ENCODE data around the gene DCXR.

The DCXR gene

DNA sequence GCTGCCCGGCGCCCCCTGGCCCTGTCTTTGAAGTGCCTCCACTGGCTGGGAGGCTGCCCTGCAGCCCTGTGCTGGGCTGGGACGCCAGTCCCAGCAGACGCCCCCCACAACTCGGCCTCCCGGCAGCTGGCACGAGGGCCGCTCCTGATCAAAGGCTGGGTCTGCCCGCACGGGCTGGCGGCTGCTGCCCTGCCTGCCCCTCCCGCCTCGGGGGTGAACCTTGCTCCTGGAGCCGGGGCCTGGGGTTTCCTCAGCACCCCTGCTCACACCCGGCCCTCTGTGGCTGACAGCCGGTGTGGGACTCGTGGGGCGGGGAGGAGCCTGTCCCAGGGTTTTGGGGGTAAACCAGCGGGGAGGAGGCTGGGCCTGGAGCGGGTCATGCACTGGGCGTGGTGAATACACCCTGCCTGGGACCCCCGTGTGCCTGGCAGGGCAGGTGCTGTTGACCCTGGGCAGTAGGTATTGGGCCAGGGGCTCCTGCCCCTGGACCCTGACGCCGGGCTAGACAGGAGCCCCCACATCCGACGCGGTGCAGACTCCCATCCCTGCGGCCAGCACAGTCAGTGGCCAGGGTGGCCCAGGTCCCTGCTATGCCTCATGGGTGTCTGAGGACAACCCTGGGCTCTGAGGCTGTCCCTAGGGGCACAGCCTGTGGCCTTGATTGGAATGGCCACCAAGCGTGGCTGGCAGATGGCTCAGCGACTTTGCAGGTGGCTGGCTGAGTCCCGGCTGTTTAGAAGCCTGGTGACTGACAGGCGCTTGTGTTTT lies 36.5 kb downstream of the DCXR start:
- Histone ChIP-seq H3K9ac (ENCODE audit: low read depth, low read length) (no peak overlapping the region), H3K4me3 (ENCODE audit: low read length) (no peak overlapping the region), H3K4me1 (ENCODE audit: insufficient read depth, low read length) (no peaks in the 10 kb centered on the region), H3K36me3 (ENCODE audit: insufficient read depth, low read depth, low read length) (peaks cover 3% of the 10 kb centered on the region; the same call in 1 of the 2 replicates), H3K27ac (ENCODE audit: low read length) (no peak overlapping the region), H3K27me3 (ENCODE audit: insufficient read depth, low read length) (no peaks in the 10 kb centered on the region), H3K9me3 (ENCODE audit: insufficient read depth, low read depth, low read length) (no peaks in the 10 kb centered on the region)

DNA sequence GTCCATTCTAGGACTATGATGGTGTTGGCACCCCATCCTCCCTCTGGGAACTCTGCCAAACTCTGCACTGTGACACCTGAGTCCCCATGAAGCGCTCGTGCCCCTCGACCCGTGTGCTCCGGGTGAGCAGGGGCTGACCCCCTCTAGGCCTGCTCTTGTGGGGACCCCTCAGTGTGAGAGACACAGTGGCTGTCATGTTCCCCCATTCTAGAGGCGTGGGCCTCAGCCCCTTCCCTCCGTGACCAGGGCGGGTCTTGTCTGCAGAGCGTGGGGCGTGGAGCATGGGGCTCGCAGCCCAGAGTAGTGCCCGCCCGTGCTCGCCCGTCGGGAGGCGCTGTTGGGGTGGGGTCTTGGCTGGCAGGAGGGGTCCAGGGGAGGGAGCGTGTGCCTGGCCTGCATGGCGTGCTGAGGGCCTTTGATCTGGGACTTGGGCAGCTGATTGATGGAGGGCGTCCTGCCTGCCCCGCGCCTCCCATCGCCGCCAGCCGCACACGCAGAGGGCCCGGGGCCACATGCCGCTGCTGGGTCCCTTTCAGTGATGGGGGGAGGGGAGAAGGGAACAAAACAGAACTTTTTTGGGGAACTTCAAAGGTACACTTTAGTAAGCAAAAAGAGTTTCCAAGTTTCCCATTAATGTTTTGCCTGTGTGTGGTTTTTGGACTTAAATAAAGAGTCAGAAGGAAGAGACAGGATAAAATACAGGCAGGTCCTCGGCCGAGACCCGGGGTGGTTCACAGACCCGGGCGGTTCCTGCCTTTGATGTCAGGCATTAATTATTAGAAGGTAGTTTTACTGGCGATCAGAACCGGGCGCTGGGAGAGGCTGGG lies 37.3 kb downstream of the DCXR start:
- Histone ChIP-seq H3K36me3 (ENCODE audit: insufficient read depth, low read depth, low read length) (peaks cover 3% of the 10 kb centered on the region; the same call in 1 of the 2 replicates), H3K9ac (ENCODE audit: low read depth, low read length) (no peak overlapping the region), H3K27me3 (ENCODE audit: insufficient read depth, low read length) (no peaks in the 10 kb centered on the region), H3K4me1 (ENCODE audit: insufficient read depth, low read length) (no peaks in the 10 kb centered on the region), H3K27ac (ENCODE audit: low read length) (no peak overlapping the region), H3K9me3 (ENCODE audit: insufficient read depth, low read depth, low read length) (no peaks in the 10 kb centered on the region), H3K4me3 (ENCODE audit: low read length) (no peak overlapping the region)

DNA sequence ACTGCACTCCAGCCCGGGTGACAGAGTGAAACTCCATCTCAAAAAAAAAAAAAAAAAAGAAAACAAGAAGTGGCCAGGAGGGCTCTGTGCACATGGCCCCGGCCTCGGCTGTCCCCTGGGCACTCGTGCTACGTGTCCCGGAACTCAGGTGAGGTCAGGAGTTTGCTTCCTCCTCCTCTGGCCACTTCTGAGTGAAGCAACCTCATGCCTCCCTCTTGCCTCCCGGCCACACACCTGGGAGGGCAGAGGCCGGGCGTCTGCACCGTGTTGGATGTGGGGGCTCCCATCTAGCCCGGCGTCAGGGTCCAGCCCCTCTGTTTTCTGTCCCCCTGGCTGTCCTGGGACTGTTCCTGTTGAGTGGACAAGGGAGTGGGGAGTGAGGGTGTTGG lies 37.9 kb downstream of the DCXR start:
- no peaks in the 10 kb centered on the region for H3K9me3 ChIP-seq (ENCODE audit: insufficient read depth, low read depth, low read length)
- H3K9ac ChIP-seq (ENCODE audit: low read depth, low read length): no peak overlapping the region
- H3K36me3 ChIP-seq (ENCODE audit: insufficient read depth, low read depth, low read length): peaks cover 3% of the 10 kb centered on the region; the same call in 1 of the 2 replicates
- H3K4me1 ChIP-seq (ENCODE audit: insufficient read depth, low read length): no peaks in the 10 kb centered on the region
- H3K27ac ChIP-seq (ENCODE audit: low read length): no peak overlapping the region
- H3K4me3 ChIP-seq (ENCODE audit: low read length): no peak overlapping the region
- no peaks in the 10 kb centered on the region for H3K27me3 ChIP-seq (ENCODE audit: insufficient read depth, low read length)

DNA sequence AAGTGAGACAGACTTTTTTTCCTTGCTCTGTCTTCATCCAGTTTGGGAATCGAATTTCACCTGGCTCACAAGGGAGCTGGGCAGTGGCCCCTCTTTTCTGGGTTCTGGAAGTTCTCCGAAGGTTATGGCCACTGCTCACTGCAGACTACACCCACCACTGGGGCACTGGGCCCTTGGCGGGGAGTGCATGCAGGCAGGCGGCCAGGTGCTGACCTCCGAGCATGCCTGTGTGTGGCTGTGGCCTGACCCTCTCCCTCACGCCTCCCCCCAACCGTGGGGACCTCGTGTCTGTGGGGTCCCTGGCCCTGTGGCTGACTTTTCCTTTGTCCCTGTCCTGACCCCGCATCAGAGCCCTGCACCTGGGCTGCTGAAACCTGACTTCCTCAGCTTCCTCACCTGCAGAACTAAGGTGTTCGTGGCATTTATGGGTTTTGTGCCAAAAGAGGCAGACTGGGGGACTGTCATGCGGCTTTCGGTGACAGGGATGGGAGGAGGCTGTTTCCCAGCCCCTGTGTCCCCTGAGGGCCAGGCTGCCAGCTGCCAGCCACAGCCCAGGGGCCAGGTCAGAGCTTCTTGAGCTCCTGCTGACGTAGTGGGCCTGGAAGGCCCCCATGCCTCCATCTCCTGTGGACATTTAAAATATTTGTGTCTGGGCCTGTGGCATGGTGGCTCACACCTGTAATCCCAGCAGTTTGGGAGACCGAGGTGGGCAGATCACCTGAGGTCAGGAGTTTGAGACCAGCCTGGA lies 38.6 kb downstream of the DCXR start:
- Histone ChIP-seq H3K36me3 (ENCODE audit: insufficient read depth, low read depth, low read length) (peaks cover 3% of the 10 kb centered on the region; the same call in 1 of the 2 replicates), H3K27me3 (ENCODE audit: insufficient read depth, low read length) (no peaks in the 10 kb centered on the region), H3K27ac (ENCODE audit: low read length) (no peak overlapping the region), H3K9ac (ENCODE audit: low read depth, low read length) (no peak overlapping the region), H3K9me3 (ENCODE audit: insufficient read depth, low read depth, low read length) (no peaks in the 10 kb centered on the region), H3K4me3 (ENCODE audit: low read length) (no peak overlapping the region), H3K4me1 (ENCODE audit: insufficient read depth, low read length) (no peaks in the 10 kb centered on the region; the same call in 1 of the 2 replicates)

DNA sequence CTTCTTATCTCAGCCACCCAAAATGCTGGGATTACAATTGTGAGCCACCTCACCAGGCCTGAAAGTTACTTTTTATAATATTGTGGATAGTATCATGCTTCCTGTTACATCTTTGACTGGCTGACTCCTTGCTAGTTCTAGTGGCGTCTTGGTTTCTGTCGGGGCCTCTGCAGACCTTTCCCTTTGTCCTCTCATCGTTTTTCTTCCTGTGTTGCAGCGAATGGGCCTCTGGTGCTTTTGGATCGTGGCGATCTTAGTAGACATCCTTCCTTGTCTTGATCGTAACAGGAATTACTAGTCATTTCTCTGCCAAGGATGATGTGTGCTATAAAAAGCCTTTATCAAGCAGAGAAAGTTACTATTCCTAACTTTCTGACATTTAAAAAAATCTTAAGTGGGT lies 39.3 kb downstream of the DCXR start:
- no peaks in the 10 kb centered on the region; the same call in 1 of the 2 replicates for H3K4me1 ChIP-seq (ENCODE audit: insufficient read depth, low read length)
- no peak overlapping the region for H3K4me3 ChIP-seq (ENCODE audit: low read length)
- H3K9ac ChIP-seq (ENCODE audit: low read depth, low read length): no peak overlapping the region
- no peaks in the 10 kb centered on the region for H3K27me3 ChIP-seq (ENCODE audit: insufficient read depth, low read length)
- H3K9me3 ChIP-seq (ENCODE audit: insufficient read depth, low read depth, low read length): no peaks in the 10 kb centered on the region
- no peak overlapping the region for H3K27ac ChIP-seq (ENCODE audit: low read length)
- H3K36me3 ChIP-seq (ENCODE audit: insufficient read depth, low read depth, low read length): peaks cover 3% of the 10 kb centered on the region; the same call in 1 of the 2 replicates

DNA sequence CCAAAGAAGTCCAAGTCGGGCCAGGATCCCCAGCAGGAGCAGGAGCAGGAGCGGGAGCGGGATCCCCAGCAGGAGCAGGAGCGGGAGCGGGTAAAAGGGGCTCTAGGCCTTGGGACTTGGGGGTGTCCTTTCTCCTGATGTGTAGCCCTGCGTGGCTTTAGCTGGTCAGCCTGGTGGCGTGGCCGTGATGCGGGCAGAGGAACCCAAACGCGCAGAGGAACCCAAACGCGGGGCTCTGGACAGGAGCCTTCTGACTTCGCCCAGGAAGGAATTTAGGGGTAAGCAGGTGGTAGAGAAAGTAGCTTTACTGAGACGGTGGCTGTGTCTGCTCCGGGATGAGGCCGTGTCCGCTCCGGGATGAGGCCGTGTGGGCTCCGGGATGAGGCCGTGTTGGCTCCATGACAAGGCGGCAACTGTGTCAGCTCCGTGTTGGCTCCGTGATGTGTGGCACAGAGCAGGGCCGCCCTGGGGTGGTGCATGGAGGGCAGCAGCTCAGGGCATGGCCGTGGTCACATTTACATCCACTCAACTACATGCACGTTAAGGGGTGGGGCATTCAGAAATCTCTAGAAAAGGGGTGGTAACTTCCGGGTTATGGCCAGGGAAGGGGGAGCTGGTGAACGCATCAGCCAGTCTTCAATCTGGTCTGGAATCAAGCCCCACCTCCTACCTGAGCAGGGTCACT lies 40.6 kb downstream of the DCXR start:
- H3K36me3 ChIP-seq (ENCODE audit: insufficient read depth, low read depth, low read length): peaks cover 3% of the 10 kb centered on the region; the same call in 1 of the 2 replicates
- H3K27me3 ChIP-seq (ENCODE audit: insufficient read depth, low read length): no peaks in the 10 kb centered on the region
- peaks cover 5% of the 10 kb centered on the region; the same call in 1 of the 2 replicates for H3K4me1 ChIP-seq (ENCODE audit: insufficient read depth, low read length)
- H3K4me3 ChIP-seq (ENCODE audit: low read length): no peak overlapping the region
- no peaks in the 10 kb centered on the region for H3K9me3 ChIP-seq (ENCODE audit: insufficient read depth, low read depth, low read length)
- no peak overlapping the region; the same call in 1 of the 2 replicates for H3K9ac ChIP-seq (ENCODE audit: low read depth, low read length)
- no peak overlapping the region for H3K27ac ChIP-seq (ENCODE audit: low read length)

DNA sequence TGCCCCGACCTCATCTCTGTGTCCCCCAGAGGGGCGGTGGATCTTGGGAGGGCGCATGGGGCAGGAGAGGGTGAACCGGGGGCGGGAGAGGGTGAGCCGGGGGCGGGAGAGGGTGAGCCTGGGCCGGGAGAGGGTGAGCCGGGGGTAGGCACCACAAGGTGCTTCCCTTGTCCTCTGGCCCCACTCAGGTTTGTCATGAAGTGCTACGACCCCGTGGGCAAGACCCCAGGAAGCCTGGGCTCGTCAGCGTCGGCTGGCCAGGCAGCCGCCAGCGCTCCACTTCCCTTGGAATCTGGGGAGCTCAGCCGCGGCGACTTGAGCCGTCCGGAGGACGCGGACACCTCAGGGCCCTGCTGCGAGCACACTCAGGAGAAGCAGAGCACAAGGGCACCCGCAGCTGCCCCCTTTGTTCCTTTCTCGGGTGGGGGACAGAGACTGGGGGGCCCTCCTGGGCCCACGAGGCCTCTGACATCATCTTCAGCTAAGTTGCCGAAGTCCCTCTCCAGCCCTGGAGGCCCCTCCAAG lies 41.2 kb downstream of the DCXR start:
- H3K27ac ChIP-seq (ENCODE audit: low read length): no peak overlapping the region
- H3K9me3 ChIP-seq (ENCODE audit: insufficient read depth, low read depth, low read length): no peaks in the 10 kb centered on the region
- peaks cover 3% of the 10 kb centered on the region; the same call in 1 of the 2 replicates for H3K36me3 ChIP-seq (ENCODE audit: insufficient read depth, low read depth, low read length)
- peaks cover 5% of the 10 kb centered on the region; the same call in 1 of the 2 replicates for H3K4me1 ChIP-seq (ENCODE audit: insufficient read depth, low read length)
- no peaks in the 10 kb centered on the region for H3K27me3 ChIP-seq (ENCODE audit: insufficient read depth, low read length)
- no peak overlapping the region for H3K9ac ChIP-seq (ENCODE audit: low read depth, low read length)
- H3K4me3 ChIP-seq (ENCODE audit: low read length): no peak overlapping the region

DNA sequence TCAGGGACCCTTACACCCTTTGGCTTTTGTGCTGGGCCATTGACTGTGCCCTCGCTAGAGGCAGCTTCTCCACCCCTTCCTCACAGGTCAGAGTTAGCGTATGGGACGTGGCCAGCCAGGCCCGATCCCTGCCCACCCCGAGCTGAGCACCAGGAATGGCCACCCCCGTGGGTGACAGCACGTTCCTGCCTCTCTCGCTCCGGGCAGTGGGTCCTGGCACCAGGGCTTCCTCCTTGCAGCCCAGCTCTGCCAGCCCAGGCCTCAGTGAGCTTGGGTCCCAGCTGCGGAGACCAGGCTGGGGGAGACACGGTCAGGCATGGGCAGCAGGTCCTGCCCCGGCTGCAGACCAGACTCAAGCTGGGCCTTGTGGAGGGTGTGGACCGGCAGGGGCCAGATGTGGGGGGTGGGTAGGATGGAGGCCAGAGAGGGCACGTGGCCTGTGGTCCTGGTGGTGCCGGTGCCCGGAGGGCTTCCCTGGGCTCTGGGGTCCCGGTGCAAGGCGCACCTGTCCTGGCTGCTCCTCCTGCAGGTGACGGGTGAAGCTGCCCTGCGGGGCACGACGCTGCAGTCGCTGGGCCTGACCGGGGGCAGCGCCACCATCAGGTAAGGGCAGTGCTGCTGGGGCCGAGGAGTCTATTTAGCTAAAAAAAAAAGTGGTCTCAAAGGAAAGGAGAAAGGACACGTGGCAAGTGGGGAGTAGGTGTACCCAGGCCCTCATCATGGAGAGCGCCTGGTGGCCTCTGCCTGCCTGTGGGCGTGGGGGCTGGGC lies 41.9 kb downstream of the DCXR start:
- Histone ChIP-seq H3K27ac (ENCODE audit: low read length) (no peak overlapping the region), H3K27me3 (ENCODE audit: insufficient read depth, low read length) (no peaks in the 10 kb centered on the region), H3K4me3 (ENCODE audit: low read length) (no peak overlapping the region), H3K4me1 (ENCODE audit: insufficient read depth, low read length) (peaks cover 5% of the 10 kb centered on the region; the same call in 1 of the 2 replicates), H3K9ac (ENCODE audit: low read depth, low read length) (no peak overlapping the region), H3K36me3 (ENCODE audit: insufficient read depth, low read depth, low read length) (peaks cover 3% of the 10 kb centered on the region; the same call in 1 of the 2 replicates), H3K9me3 (ENCODE audit: insufficient read depth, low read depth, low read length) (no peaks in the 10 kb centered on the region)

DNA sequence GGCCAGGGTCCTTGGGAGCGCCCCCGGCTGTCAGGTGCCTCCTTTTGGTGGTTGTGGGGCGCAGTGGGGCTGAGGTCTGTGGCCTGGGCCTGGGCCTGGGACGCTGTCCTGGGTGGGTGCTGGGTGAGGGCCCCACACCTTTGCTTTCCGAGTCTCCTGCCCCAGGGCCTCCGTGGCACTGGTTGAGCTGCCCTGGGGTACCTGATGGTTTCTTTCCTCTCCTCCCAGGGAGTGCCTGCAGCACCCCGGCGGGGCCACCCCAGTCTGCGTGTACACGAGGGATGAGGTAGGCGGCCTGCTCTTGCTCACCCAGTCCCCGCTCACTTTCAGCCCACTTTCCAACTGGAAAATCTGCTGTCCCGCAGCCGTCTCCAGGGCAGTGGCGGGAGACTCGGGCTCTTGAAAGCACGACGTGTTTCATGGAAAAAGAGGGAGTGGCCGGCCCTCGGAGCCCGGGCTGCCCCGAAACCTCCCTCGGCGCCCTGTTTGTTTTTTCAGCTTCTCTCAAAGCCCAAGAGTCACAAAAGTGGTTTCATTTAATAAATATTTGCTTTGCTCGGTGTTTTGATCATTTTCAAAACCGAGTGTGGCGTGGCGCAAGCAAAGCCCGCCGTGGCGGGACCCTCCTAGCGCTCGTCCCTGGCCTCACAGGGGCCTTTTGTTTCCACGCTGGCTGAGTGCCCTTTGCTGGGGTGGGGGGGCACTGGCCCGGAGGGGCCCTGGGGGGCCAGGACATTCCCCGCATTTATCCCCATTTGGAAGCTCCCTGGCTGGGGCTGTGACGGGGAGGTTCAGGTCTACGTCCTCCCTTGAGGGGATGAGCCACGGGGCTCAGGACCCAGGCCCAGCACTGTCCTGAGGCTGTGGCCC lies 42.7 kb downstream of the DCXR start:
- H3K9ac ChIP-seq (ENCODE audit: low read depth, low read length): no peak overlapping the region
- no peak overlapping the region for H3K4me3 ChIP-seq (ENCODE audit: low read length)
- H3K27me3 ChIP-seq (ENCODE audit: insufficient read depth, low read length): no peaks in the 10 kb centered on the region
- H3K9me3 ChIP-seq (ENCODE audit: insufficient read depth, low read depth, low read length): no peaks in the 10 kb centered on the region
- peaks cover 5% of the 10 kb centered on the region; the same call in 1 of the 2 replicates for H3K4me1 ChIP-seq (ENCODE audit: insufficient read depth, low read length)
- H3K36me3 ChIP-seq (ENCODE audit: insufficient read depth, low read depth, low read length): peaks cover 3% of the 10 kb centered on the region; the same call in 1 of the 2 replicates
- no peak overlapping the region for H3K27ac ChIP-seq (ENCODE audit: low read length)
